GM21717 (cell line): ENCODE measurements around the gene TIAM2.
A peak's percentile ranks its signal among the peaks of the same experiment; 100 is the strongest.
"Not testable (repeated sequence)": the region's sequence is repeated elsewhere in the genome, so short reads cannot be mapped to it uniquely, and the experiment has no call there.

Experiments used
- ATAC-seq: cut with Tn5 transposase; IDR thresholded peaks from one replicate; pipeline ENCODE4 v1.9.1; 2021; ENCODE audit warnings: mild to moderate bottlenecking, moderate library complexity; ENCODE audit not compliant: unreplicated experiment

Gene TIAM2

GRCh38 chr6:154995254-154996015, at the start of gene TIAM2:
TIAM2 (plus strand) TSS chr6:154995315; CDS start chr6:155129224, 133,909 bp downstream.
- no peak for ATAC-seq

GRCh38 chr6:154950979-154951344, 44.2 kb upstream of the TIAM2 start:
- ATAC-seq: peak; percentile 6

GRCh38 chr6:154951345-154952200, 43.5 kb upstream of the TIAM2 start:
- peak; percentile 80 for ATAC-seq

GRCh38 chr6:154953644-154954043, 41.5 kb upstream of the TIAM2 start:
- no peak for ATAC-seq

- ATAC-seq: no peak
Observed at GRCh38 chr6:154954347-154954746, 40.8 kb upstream of the TIAM2 start.

GRCh38 chr6:154956771-154957522, 38.2 kb upstream of the TIAM2 start:
- no peak for ATAC-seq

- ATAC-seq: no peak
Observed at GRCh38 chr6:154958469-154958868, 36.6 kb upstream of the TIAM2 start.

GRCh38 chr6:154960299-154960843, 34.7 kb upstream of the TIAM2 start:
- ATAC-seq: no peak

GRCh38 chr6:154960854-154961530, 34.1 kb upstream of the TIAM2 start:
- ATAC-seq: no peak

GRCh38 chr6:154962753-154963152, 32.4 kb upstream of the TIAM2 start:
- no peak for ATAC-seq

- ATAC-seq: not testable (repeated sequence)
Observed at GRCh38 chr6:154966065-154966770, 28.9 kb upstream of the TIAM2 start.

GRCh38 chr6:154969796-154970195, 25.3 kb upstream of the TIAM2 start:
- no peak for ATAC-seq

GRCh38 chr6:154974485-154975149, 20.5 kb upstream of the TIAM2 start:
- ATAC-seq: no peak

- no peak for ATAC-seq
Observed at GRCh38 chr6:154977588-154977987, 17.5 kb upstream of the TIAM2 start.

GRCh38 chr6:154980273-154981078, 14.6 kb upstream of the TIAM2 start:
- no peak for ATAC-seq

- ATAC-seq: peak; percentile 92
Observed at GRCh38 chr6:154981079-154981870, 13.8 kb upstream of the TIAM2 start.

- no peak for ATAC-seq
Observed at GRCh38 chr6:154984146-154984545, 11.0 kb upstream of the TIAM2 start.

- ATAC-seq: no peak
Observed at GRCh38 chr6:154986787-154987235, 8.3 kb upstream of the TIAM2 start.
